Peyer's patch (tissue), 4 donors: ENCODE measurements around the gene B3GAT2.

Experiments
- CTCF ChIP-seq, 6 experiments: fragments of 450-650 bp in 4 of 6; fragments of 200-600 bp in 2 of 6; sonication (generic) in 1 of 6; IDR thresholded peaks; one replicate each; pipeline ENCODE4 v1.5.1; 2017 to 2019; ENCODE audit warnings: antibody characterized with exemption in 6 of 6, mild to moderate bottlenecking in 3 of 6, moderate library complexity in 1 of 6
- POLR2A ChIP-seq, 2 donors: fragments of 450-650 bp; IDR thresholded peaks; one replicate each; pipeline ENCODE4 v1.5.1; 2017; ENCODE audit warnings: antibody characterized with exemption in 2 of 2, mild to moderate bottlenecking in 2 of 2, moderate library complexity in 2 of 2

- no peak for TF ChIP-seq CTCF (IDR thresholded peaks at IDR 0.05)
- TF ChIP-seq POLR2A (IDR thresholded peaks at IDR 0.05) = no peak
Observed at GRCh38 chr6:70863343-70863742, 93.5 kb downstream of the B3GAT2 start.
